RWPE2 (cell line): ENCODE results near the gene PLA2G4F.

Experiments used
- ATAC-seq: fragments of 200-7000 bp; cut with Tn5 transposase; 3 replicates; pipeline ENCODE4 v1.9.1; 2021; ENCODE audit warnings: low read depth
- DNase-seq: peaks from one replicate; pipeline ENCODE4 v3.0.0-alpha.2; 2020; ENCODE audit warnings: low spot score
- H3K27ac ChIP-seq: fragments of 450-650 bp; 2 replicates; pipeline ENCODE4 v1.5.1; 2017; ENCODE audit warnings: mild to moderate bottlenecking; ENCODE audit not compliant: poor library complexity, severe bottlenecking
- H3K27me3 ChIP-seq: fragments of 250-450 bp; sonication (Bioruptor Pico); 2 replicates; pipeline ENCODE4 v1.5.1; 2021; ENCODE audit warnings: mild to moderate bottlenecking, moderate library complexity; ENCODE audit not compliant: insufficient read depth, poor library complexity, severe bottlenecking
- H3K36me3 ChIP-seq: fragments of 250-450 bp; sonication (Bioruptor Pico); 2 replicates; pipeline ENCODE4 v1.5.1; 2020; ENCODE audit warnings: low read depth, mild to moderate bottlenecking, moderate library complexity
- H3K4me1 ChIP-seq: fragments of 250-450 bp; sonication (Bioruptor Pico); 2 replicates; pipeline ENCODE4 v1.5.1; 2021; ENCODE audit warnings: mild to moderate bottlenecking, moderate library complexity; ENCODE audit not compliant: insufficient read depth, poor library complexity, severe bottlenecking
- H3K4me3 ChIP-seq: fragments of 250-450 bp; sonication (Bioruptor Pico); 2 replicates; pipeline ENCODE4 v1.5.1; 2021; ENCODE audit warnings: mild to moderate bottlenecking, moderate library complexity; ENCODE audit not compliant: severe bottlenecking
- H3K9me3 ChIP-seq: fragments of 250-450 bp; sonication (Bioruptor Pico); 2 replicates; pipeline ENCODE4 v1.5.1; 2021; ENCODE audit warnings: mild to moderate bottlenecking, moderate library complexity; ENCODE audit not compliant: severe bottlenecking
- TF ChIP-seq, protein P1 (sequence below): fragments of 450-650 bp; IDR thresholded peaks from one replicate; pipeline ENCODE4 v1.5.1; 2017; ENCODE audit warnings: mild to moderate bottlenecking, moderate library complexity; ENCODE audit not compliant: poor library complexity, severe bottlenecking

Gene PLA2G4F

GRCh38 chr15:42152921-42153698, 3.3 kb downstream of the PLA2G4F start:
- Histone ChIP-seq H3K4me1 (peaks cover 1% of the 10 kb centered on the region), H3K9me3 (no peaks in the 10 kb centered on the region), H3K36me3 (no peaks in the 10 kb centered on the region), H3K27me3 (no peaks in the 10 kb centered on the region), H3K4me3 (no peak overlapping the region), H3K27ac (no peak overlapping the region)
- TF ChIP-seq, protein P1, sequence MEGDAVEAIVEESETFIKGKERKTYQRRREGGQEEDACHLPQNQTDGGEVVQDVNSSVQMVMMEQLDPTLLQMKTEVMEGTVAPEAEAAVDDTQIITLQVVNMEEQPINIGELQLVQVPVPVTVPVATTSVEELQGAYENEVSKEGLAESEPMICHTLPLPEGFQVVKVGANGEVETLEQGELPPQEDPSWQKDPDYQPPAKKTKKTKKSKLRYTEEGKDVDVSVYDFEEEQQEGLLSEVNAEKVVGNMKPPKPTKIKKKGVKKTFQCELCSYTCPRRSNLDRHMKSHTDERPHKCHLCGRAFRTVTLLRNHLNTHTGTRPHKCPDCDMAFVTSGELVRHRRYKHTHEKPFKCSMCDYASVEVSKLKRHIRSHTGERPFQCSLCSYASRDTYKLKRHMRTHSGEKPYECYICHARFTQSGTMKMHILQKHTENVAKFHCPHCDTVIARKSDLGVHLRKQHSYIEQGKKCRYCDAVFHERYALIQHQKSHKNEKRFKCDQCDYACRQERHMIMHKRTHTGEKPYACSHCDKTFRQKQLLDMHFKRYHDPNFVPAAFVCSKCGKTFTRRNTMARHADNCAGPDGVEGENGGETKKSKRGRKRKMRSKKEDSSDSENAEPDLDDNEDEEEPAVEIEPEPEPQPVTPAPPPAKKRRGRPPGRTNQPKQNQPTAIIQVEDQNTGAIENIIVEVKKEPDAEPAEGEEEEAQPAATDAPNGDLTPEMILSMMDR, result no peak
- DNase-seq, result no peak
- no peak for ATAC-seq

DNA sequence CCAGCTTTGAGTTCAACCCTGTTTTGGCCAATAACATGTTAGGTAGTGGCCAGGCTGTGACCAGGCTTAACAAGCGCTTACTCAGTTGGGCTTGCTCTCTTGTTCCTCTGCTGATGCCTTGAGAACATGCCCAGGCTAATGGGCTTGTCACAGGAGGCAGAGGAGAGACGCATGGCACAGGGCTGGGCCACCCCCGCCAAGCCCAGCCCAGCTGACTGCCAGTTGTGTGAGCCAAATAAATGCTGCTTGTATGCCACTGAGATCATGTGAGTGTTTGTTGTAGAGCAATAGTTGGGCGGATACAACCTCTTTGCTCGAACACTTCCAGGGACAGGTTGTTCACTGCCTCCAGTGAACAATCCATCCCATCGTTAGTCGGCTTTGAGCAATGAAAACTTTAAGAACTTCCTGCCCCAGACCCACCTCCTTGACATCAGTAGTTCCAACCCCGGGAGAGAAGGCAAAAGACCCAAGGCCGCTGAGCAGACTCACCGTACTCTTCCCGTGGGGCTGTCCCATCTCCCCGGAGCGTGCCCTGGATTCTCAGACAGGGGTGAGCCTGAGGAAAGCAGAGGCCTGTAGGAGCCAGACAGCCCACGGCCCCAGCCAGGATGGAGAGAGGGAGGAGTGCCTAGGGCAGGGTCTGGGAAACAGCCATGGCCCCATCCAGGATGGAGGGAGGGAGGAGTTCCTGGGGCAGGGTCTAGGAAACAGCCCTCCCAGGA, 4.1 kb downstream of the PLA2G4F start:
- H3K9me3 ChIP-seq, result no peaks in the 10 kb centered on the region
- TF ChIP-seq, protein P1, result no peak
- ATAC-seq (no peak), DNase-seq (peak; percentile 72)
- H3K36me3 ChIP-seq, result no peaks in the 10 kb centered on the region
- no peaks in the 10 kb centered on the region for H3K4me1 ChIP-seq
- H3K27me3 ChIP-seq, result no peaks in the 10 kb centered on the region
- no peak overlapping the region for H3K4me3 ChIP-seq
- no peak overlapping the region for H3K27ac ChIP-seq

- Histone ChIP-seq H3K36me3 (no peaks in the 10 kb centered on the region), H3K27me3 (no peaks in the 10 kb centered on the region), H3K4me1 (no peaks in the 10 kb centered on the region), H3K27ac (no peak overlapping the region), H3K4me3 (no peak overlapping the region), H3K9me3 (no peaks in the 10 kb centered on the region)
- no peak for ATAC-seq
- TF ChIP-seq, protein P1, result no peak
- peak; percentile 56 for DNase-seq
These were observed 4.7 kb downstream of the PLA2G4F start for GRCh38 chr15:42151736-42152135.

GRCh38 chr15:42151141-42151561, 5.3 kb downstream of the PLA2G4F start:
- no peaks in the 10 kb centered on the region for H3K9me3 ChIP-seq
- no peaks in the 10 kb centered on the region for H3K27me3 ChIP-seq
- H3K4me1 ChIP-seq, result no peaks in the 10 kb centered on the region
- DNase-seq (peak; percentile 49), ATAC-seq (no peak)
- TF ChIP-seq, protein P1, result no peak
- H3K36me3 ChIP-seq, result no peaks in the 10 kb centered on the region
- no peak overlapping the region for H3K4me3 ChIP-seq
- H3K27ac ChIP-seq, result no peak overlapping the region
